Measurements from ENCODE around the gene TCEANC2. TPM values are rescaled to one million over a fixed set of nuclear protein-coding genes. Genes with fewer than 3 reads are reported as not detected.
"Not testable (repeated sequence)": the region's sequence is repeated elsewhere in the genome, so short reads cannot be mapped to it uniquely, and the experiment has no call there.

TCEANC2 gene
- total RNA-seq, 5 donors from 2014 or later (not counting 1 experiment from before 2014, with no cell fraction given) = 5.9 to 12.8 (median 9.7) TPM

DNA sequence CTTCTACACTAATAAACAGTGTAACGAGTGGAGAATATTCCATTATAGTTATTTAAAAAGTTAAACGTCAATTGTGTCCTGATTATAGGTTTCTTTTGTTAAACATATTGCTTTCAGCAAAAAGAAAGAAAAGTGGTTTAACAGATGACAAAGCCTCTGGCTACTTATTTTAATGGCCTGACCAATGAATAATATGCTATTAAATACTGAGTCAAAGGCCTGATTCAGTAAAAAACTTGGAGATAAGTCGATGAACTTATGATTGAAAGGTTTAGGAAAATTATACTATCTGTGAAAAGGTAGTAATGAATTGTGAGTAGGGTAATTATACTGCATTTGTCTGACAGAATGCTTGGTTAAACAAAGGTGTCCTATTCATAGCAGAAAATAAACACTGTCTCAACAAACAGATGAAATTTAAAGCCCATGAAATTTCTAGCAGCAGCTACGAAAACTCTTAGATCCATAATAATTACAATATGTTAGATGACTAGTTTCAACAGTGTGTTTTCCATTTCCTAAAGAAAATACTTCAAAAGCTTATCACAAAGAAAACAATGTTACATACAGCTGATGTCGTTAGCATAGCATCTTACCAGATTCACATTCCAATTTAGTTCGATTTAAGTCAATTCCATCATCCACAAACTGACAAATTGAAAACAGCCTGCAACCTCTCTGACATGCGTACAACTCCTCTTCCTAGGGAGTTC is 6.6 kb upstream of the TCEANC2 start:
- DNase-seq = no peak
- Mint-ChIP-seq H3K27ac (peak overlapping the region; percentile 44 to 68), H3K4me1 (peaks cover 42 to 54% (median 51%) of the 10 kb centered on the region in 3 donors), H3K27me3 (no peaks in the 10 kb centered on the region), H3K9me3 (no peaks in the 10 kb centered on the region), H3K36me3 (peaks cover 25% of the 10 kb centered on the region), H3K4me3 (peak overlapping the region in 1 of 3 donors; percentile 27)
- Histone ChIP-seq H3K27me3 (replicated peaks in 1 of 2; ENCODE audit: control insufficient read depth in 2 of 2, extremely low read depth in 1 of 2, insufficient read depth in 2 of 2, low read length in 1 of 2) (no peaks in the 10 kb centered on the region), H3K27ac (ENCODE audit: low read length) (no peak overlapping the region), H3K4me1 (ENCODE audit: control insufficient read depth in 1 of 2, extremely low read depth in 1 of 2, insufficient read depth in 2 of 2, low read length in 2 of 2) (peaks cover 12 to 23% of the 10 kb centered on the region in 2 experiments), H3K4me3 (ENCODE audit: control insufficient read depth in 1 of 2, extremely low read depth in 1 of 2, low read length in 1 of 2) (no peak overlapping the region), H3K36me3 (ENCODE audit: control insufficient read depth in 2 of 2, extremely low read depth in 1 of 2, insufficient read depth in 1 of 2, low read length in 1 of 2) (peaks cover 0 to 43% of the 10 kb centered on the region in 2 donors), H3K9me3 (no peaks in the 10 kb centered on the region)
- POLR2A ChIA-PET = no interaction called here
- ATAC-seq (replicated peaks in 1 of 4) = no peak
- CTCF ChIA-PET = no interaction called here
- 80% methylated on average over 1 of the region's 7 CpGs for WGBS (ENCODE audit: insufficient coverage)

DNA sequence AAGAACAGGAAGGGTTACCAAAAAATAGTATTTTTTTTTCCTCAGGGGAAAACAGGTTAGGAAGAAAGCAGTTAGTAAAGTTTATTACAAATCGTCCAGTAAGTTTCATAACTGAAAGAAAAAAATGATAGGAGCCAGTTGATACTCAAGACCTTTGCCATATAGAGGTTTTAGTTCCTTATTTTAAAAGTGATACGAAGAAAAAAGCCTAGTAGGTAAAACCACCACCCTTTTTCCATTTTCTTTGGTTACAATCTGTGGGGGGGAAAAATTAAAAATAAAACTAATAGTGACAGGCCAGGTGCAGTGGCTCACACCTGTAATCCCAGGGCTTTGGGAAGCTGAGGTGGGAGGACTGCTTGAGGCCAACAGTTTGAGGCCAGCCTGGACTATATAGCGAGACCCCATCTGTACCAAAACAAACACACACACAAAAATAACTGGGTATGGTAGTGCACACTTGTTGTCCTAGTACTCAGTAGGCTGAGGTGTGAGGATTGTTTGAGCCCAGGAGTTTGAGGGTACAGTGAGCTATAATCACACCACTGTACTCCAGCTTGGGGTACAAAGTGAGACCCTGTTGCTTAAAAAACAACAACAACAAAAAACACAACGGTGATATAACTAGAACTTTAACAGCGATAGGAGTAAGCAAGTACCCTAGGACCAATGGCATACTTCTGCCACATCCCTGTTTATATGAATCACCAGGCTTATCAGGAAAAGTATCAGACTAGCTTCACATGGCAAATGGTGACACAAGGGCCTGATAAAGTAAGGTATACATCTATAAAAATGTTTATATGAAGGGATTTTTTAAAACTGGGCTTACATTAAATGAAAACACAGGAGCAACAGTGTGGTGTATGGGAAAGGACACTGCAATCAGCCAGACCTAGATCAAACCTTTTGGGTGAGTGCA is 5.8 kb upstream of the TCEANC2 start:
- H3K27me3 Mint-ChIP-seq = no peaks in the 10 kb centered on the region
- Histone ChIP-seq H3K27me3 (replicated peaks in 1 of 2; ENCODE audit: control insufficient read depth in 2 of 2, extremely low read depth in 1 of 2, insufficient read depth in 2 of 2, low read length in 1 of 2) (no peaks in the 10 kb centered on the region), H3K4me1 (ENCODE audit: control insufficient read depth in 1 of 2, extremely low read depth in 1 of 2, insufficient read depth in 2 of 2, low read length in 2 of 2) (peaks cover 17 to 30% of the 10 kb centered on the region in 2 experiments), H3K27ac (ENCODE audit: low read length) (no peak overlapping the region), H3K36me3 (ENCODE audit: control insufficient read depth in 2 of 2, extremely low read depth in 1 of 2, insufficient read depth in 1 of 2, low read length in 1 of 2) (peaks cover 0 to 35% of the 10 kb centered on the region in 2 donors), H3K4me3 (ENCODE audit: control insufficient read depth in 1 of 2, extremely low read depth in 1 of 2, low read length in 1 of 2) (no peak overlapping the region), H3K9me3 (no peaks in the 10 kb centered on the region)
- POLR2A ChIA-PET = interaction anchor here in 1 of 2 donors (0.6 kb wide), 1 partner anchor 14 kb away, joined by 3 read pairs; no protein-coding TSS in a partner anchor
- ATAC-seq (replicated peaks in 1 of 4) (no peak), DNase-seq (no peak)
- H3K4me3 Mint-ChIP-seq = peak overlapping the region in 1 of 3 donors; percentile 27
- H3K36me3 Mint-ChIP-seq = peaks cover 17% of the 10 kb centered on the region
- peak overlapping the region; percentile 44 to 68 for H3K27ac Mint-ChIP-seq
- CTCF ChIA-PET = interaction anchor here (0.6 to 1.2 kb wide), 4 partner anchors 15 to 440 kb away, joined by 3 to 5 read pairs (median 4); no protein-coding TSS in a partner anchor
- WGBS (ENCODE audit: insufficient coverage) = 100% methylated on average over 1 of the region's 5 CpGs
- H3K9me3 Mint-ChIP-seq = no peaks in the 10 kb centered on the region
- peaks cover 42 to 54% (median 51%) of the 10 kb centered on the region in 3 donors for H3K4me1 Mint-ChIP-seq

DNA sequence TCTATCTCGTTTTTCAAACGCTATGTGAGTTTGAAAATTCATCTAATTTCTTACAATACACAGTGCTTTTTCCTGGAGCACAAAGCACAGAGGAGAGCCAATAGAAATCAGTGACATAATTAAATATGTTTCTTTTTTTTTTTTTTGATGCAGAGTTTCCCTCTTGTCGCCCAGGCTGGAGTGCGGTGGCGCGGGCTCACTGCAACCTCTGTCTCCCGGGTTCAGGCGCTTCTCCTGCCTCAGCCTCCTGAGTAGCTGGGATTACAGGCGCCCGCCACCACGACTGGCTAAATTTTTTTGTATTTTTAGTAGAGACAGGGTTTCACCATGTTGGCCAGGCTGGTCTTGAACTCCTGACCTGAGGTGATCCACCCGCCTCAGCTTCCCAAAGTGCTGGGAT is 3.0 kb upstream of the TCEANC2 start:
- peak overlapping the region in 2 of 3 donors; percentile 17 to 36 for H3K4me3 Mint-ChIP-seq

DNA sequence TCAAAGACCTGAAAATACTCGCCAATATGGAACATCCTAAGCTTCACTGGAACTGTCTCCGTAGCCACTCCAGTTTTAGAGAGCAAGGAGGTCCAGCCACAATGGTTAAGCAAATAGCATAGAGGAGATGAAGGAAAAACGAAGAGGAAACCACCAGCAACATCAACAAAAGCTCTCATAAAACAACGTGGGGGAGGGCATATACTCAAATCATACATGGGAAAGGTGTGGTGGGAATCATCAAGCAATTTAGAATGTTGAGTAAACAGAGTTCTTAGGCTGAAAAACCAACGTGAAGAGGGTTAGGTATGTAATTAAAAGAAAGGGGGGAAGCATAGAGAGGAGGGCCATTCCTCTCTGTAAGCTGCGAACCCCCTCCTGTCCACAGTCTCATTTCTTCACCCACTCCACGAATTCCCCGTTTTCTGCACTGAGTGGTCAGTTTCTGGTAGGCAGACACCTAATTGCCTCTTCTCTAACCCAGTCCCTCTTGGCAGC is 1.4 kb upstream of the TCEANC2 start:
- Mint-ChIP-seq H3K36me3 (peaks cover 6% of the 10 kb centered on the region), H3K27me3 (no peaks in the 10 kb centered on the region), H3K9me3 (no peaks in the 10 kb centered on the region), H3K4me3 (no peak overlapping the region), H3K27ac (no peak overlapping the region), H3K4me1 (peaks cover 50 to 56% (median 55%) of the 10 kb centered on the region in 3 donors)
- Histone ChIP-seq H3K4me1 (ENCODE audit: control insufficient read depth in 1 of 2, extremely low read depth in 1 of 2, insufficient read depth in 2 of 2, low read length in 2 of 2) (peaks cover 22 to 42% of the 10 kb centered on the region in 2 experiments), H3K36me3 (ENCODE audit: control insufficient read depth in 2 of 2, extremely low read depth in 1 of 2, insufficient read depth in 1 of 2, low read length in 1 of 2) (peaks cover 0 to 7% of the 10 kb centered on the region in 2 donors), H3K27ac (ENCODE audit: low read length) (peak overlapping the region; percentile 73), H3K27me3 (replicated peaks in 1 of 2; ENCODE audit: control insufficient read depth in 2 of 2, extremely low read depth in 1 of 2, insufficient read depth in 2 of 2, low read length in 1 of 2) (no peaks in the 10 kb centered on the region), H3K9me3 (no peaks in the 10 kb centered on the region), H3K4me3 (ENCODE audit: control insufficient read depth in 1 of 2, extremely low read depth in 1 of 2, low read length in 1 of 2) (peak overlapping the region; percentile 91 to 99)
- 0% methylated on average over 2 of the region's 8 CpGs for WGBS (ENCODE audit: insufficient coverage)
- no peak for ATAC-seq (replicated peaks in 1 of 4)
- CTCF ChIA-PET = interaction anchor here (0.5 to 1.0 kb wide), 3 partner anchors 9 to 717 kb away, joined by 3 to 5 read pairs (median 3); partner anchors contain the start of gene IFT25 (in 1 of the 2)
- peak in 1 of 35 experiments; percentile 11 for DNase-seq
- POLR2A ChIA-PET = interaction anchor here (0.9 to 1.6 kb wide), 5 partner anchors 10 to 239 kb away, joined by 3 to 9 read pairs (median 4); partner anchors contain the start of genes IFT25 (in 1 of the 2) and LRRC42 (in 1 of the 2)

More for the DNA sequence above, 3.0 kb upstream of the TCEANC2 start:
- H3K27ac Mint-ChIP-seq; H3K27ac ChIP-seq (ENCODE audit: low read length); H3K27me3 Mint-ChIP-seq; ATAC-seq (replicated peaks in 1 of 4); DNase-seq; H3K4me3 ChIP-seq (ENCODE audit: control insufficient read depth in 1 of 2, extremely low read depth in 1 of 2, low read length in 1 of 2); H3K27me3 ChIP-seq (replicated peaks in 1 of 2; ENCODE audit: control insufficient read depth in 2 of 2, extremely low read depth in 1 of 2, insufficient read depth in 2 of 2, low read length in 1 of 2); H3K9me3 Mint-ChIP-seq; H3K9me3 ChIP-seq; H3K36me3 Mint-ChIP-seq: not testable (repeated sequence)
- ChIA-PET CTCF (interaction anchor here in 1 of 2 donors (0.6 kb wide), 1 partner anchor 190 kb away, joined by 3 read pairs; no protein-coding TSS in a partner anchor), POLR2A (interaction anchor here (0.6 to 0.7 kb wide), 2 partner anchors 45 to 105 kb away, joined by 3 to 4 read pairs; partner anchors contain the start of gene IFT25 (in 1 of the 2))
- H3K4me1 Mint-ChIP-seq = peaks cover 47 to 59% (median 57%) of the 10 kb centered on the region in 3 donors
- Histone ChIP-seq H3K4me1 (ENCODE audit: control insufficient read depth in 1 of 2, extremely low read depth in 1 of 2, insufficient read depth in 2 of 2, low read length in 2 of 2) (peaks cover 22 to 42% of the 10 kb centered on the region in 2 experiments), H3K36me3 (ENCODE audit: control insufficient read depth in 2 of 2, extremely low read depth in 1 of 2, insufficient read depth in 1 of 2, low read length in 1 of 2) (peaks cover 0 to 11% of the 10 kb centered on the region in 2 donors)
- WGBS (ENCODE audit: insufficient coverage) = 97% methylated on average over 4 of the region's 12 CpGs

DNA sequence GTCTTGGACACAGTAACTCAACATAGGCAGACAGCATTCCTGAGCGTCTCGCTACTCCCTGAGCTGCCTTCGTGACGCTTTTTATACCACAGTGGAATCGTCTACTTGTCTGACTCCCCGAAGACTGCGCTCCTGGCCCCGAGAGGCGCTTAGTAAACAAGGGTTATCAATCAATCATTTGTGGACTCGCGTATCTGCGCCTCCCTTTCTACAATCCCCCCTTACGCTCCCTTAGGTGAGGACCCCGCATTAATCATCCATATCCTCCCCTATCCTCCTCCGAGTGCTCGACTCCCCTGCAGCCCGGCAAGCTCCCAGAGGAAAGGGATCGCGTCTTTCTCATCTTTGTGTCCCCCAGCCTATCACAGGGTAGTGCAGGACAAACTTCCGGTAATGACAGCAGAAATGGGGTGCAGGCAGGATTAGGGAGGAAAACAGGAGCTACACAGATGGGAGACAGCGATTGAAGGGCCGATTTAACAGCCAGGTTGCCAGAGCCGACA is 926 bp upstream of the TCEANC2 start:
- Mint-ChIP-seq H3K27me3 (no peaks in the 10 kb centered on the region), H3K36me3 (peaks cover 10% of the 10 kb centered on the region), H3K4me3 (no peak overlapping the region), H3K9me3 (no peaks in the 10 kb centered on the region), H3K4me1 (peaks cover 50 to 55% (median 51%) of the 10 kb centered on the region in 3 donors), H3K27ac (no peak overlapping the region)
- H3K27ac ChIP-seq (ENCODE audit: low read length) = peak overlapping the region; percentile 73
- peaks cover 22 to 41% of the 10 kb centered on the region in 2 experiments for H3K4me1 ChIP-seq (ENCODE audit: control insufficient read depth in 1 of 2, extremely low read depth in 1 of 2, insufficient read depth in 2 of 2, low read length in 2 of 2)
- POLR2A ChIA-PET = interaction anchor here (0.7 to 1.6 kb wide), 4 partner anchors 17 to 147 kb away, joined by 3 to 9 read pairs (median 4); partner anchors contain the start of genes CYB5RL (in 1 of the 2), IFT25 (in 1 of the 2), LRRC42 (in 1 of the 2) and MRPL37 (in 1 of the 2)
- under 1% methylated on average over 21 of the region's 23 CpGs for WGBS (ENCODE audit: insufficient coverage)
- H3K4me3 ChIP-seq (ENCODE audit: control insufficient read depth in 1 of 2, extremely low read depth in 1 of 2, low read length in 1 of 2) = peak overlapping the region; percentile 91 to 99
- DNase-seq (peak in 24 of 35 experiments; percentile 4 to 63 (median 10)), ATAC-seq (replicated peaks in 1 of 4) (peak; percentile 19 to 33 (median 22))
- H3K36me3 ChIP-seq (ENCODE audit: control insufficient read depth in 2 of 2, extremely low read depth in 1 of 2, insufficient read depth in 1 of 2, low read length in 1 of 2) = peaks cover 0 to 7% of the 10 kb centered on the region in 2 donors
- H3K27me3 ChIP-seq (replicated peaks in 1 of 2; ENCODE audit: control insufficient read depth in 2 of 2, extremely low read depth in 1 of 2, insufficient read depth in 2 of 2, low read length in 1 of 2) = no peaks in the 10 kb centered on the region
- no peaks in the 10 kb centered on the region for H3K9me3 ChIP-seq
- CTCF ChIA-PET = interaction anchor here (0.5 to 1.0 kb wide), 5 partner anchors 9 to 713 kb away, joined by 3 to 4 read pairs (median 3); partner anchors contain the start of gene IFT25 (in 2 of the 2)

All from T-cell (primary cell).